Endodermal cell (in vitro differentiated cells): ENCODE data around the gene RBMXL2. TPM values are rescaled to one million over a fixed set of nuclear protein-coding genes. Genes with fewer than 3 reads are reported as not detected.

ENCODE experiments used
- DNase-seq: peaks from one replicate; pipeline ENCODE4 v3.0.0-alpha.2; 2017
- H3K27ac ChIP-seq: 2 replicates; pipeline ENCODE4 v1.5.1; 2013; ENCODE audit warnings: mild to moderate bottlenecking, low read depth, low read length, moderate library complexity
- H3K27me3 ChIP-seq: 2 replicates; pipeline ENCODE4 v1.6.1; 2013; ENCODE audit warnings: mild to moderate bottlenecking, low read length, moderate library complexity; ENCODE audit not compliant: insufficient read depth, control insufficient read depth, poor library complexity, severe bottlenecking
- H3K36me3 ChIP-seq: 2 replicates; pipeline ENCODE4 v1.7.0; 2013; ENCODE audit warnings: mild to moderate bottlenecking, low read length, moderate library complexity; ENCODE audit not compliant: control insufficient read depth, insufficient read depth
- H3K4me1 ChIP-seq: one replicate; pipeline ENCODE4 v1.7.0; 2013; ENCODE audit warnings: low read length; ENCODE audit not compliant: control insufficient read depth, insufficient read depth
- H3K4me3 ChIP-seq: 2 replicates; pipeline ENCODE4 v1.5.1; 2013; ENCODE audit warnings: mild to moderate bottlenecking, low read length, moderate library complexity
- H3K9ac ChIP-seq: 2 replicates; pipeline ENCODE4 v1.6.1; 2013; ENCODE audit warnings: mild to moderate bottlenecking, low read length, moderate library complexity; ENCODE audit not compliant: poor library complexity, severe bottlenecking; ENCODE audit errors: extremely low read depth
- H3K9me3 ChIP-seq: 2 replicates; pipeline ENCODE4 v1.6.1; 2013; ENCODE audit warnings: mild to moderate bottlenecking, low read length, moderate library complexity; ENCODE audit not compliant: control insufficient read depth
- H3K27ac Mint-ChIP-seq: 2 replicates; pipeline ENCODE4 v1.8.0; 2020; ENCODE audit warnings: mixed read lengths
- H3K27me3 Mint-ChIP-seq: 2 replicates; pipeline ENCODE4 v1.8.0; 2021; ENCODE audit warnings: mild to moderate bottlenecking, mixed read lengths; ENCODE audit not compliant: insufficient read depth
- H3K36me3 Mint-ChIP-seq: 2 replicates; pipeline ENCODE4 v1.8.0; 2020; ENCODE audit warnings: low read depth, mixed read lengths
- H3K4me1 Mint-ChIP-seq: 2 replicates; pipeline ENCODE4 v1.8.0; 2020; ENCODE audit warnings: mixed read lengths
- H3K4me3 Mint-ChIP-seq: 2 replicates; pipeline ENCODE4 v1.8.0; 2020; ENCODE audit warnings: mild to moderate bottlenecking, moderate library complexity, mixed read lengths
- H3K9me3 Mint-ChIP-seq: 2 replicates; pipeline ENCODE4 v1.8.0; 2020; ENCODE audit warnings: mild to moderate bottlenecking, mixed read lengths
- CTCF ChIP-seq: fragments of 200-600 bp; sonication (generic); conservative IDR thresholded peaks from 2 replicates; pipeline ENCODE4 v1.5.0; 2021; ENCODE audit warnings: antibody characterized with exemption, mild to moderate bottlenecking
- WGBS, 2 experiments: methylation state at CpG; one replicate each; pipeline versions ENCODE4 v1.1.5 to v1.1.7; 2013; ENCODE audit warnings: missing lambda C conversion rate in 2 of 2, mixed read lengths in 1 of 2; ENCODE audit not compliant: insufficient coverage in 1 of 2, insufficient read length in 1 of 2; 5-methylcytosine and 5-hydroxymethylcytosine counted together
- total RNA-seq, 2 donors: library from RNA; stranded (reverse); fragmentation: NEBNext Ultra II Directional in 1 of 2; extraction: Animal tissue kit (Norgen Biotek cat#: 25700) in 1 of 2; gene quantifications; 2 replicates in 1 of 2; 3 replicates in 1 of 2; pipeline ENCODE4 v1.2.1, GENCODE V29; 2021

Gene RBMXL2
- total RNA-seq, 2 donors from 2014 or later: 0.18 TPM; not detected in 1

- Mint-ChIP-seq H3K36me3 (no peaks in the 10 kb centered on the region), H3K4me1 (no peaks in the 10 kb centered on the region), H3K27ac (no peak overlapping the region), H3K9me3 (peaks cover 12% of the 10 kb centered on the region), H3K27me3 (no peaks in the 10 kb centered on the region), H3K4me3 (no peak overlapping the region)
- Histone ChIP-seq H3K4me1 (no peaks in the 10 kb centered on the region), H3K9me3 (peaks cover 12% of the 10 kb centered on the region), H3K9ac (no peak overlapping the region), H3K27ac (no peak overlapping the region), H3K27me3 (peaks cover 7% of the 10 kb centered on the region), H3K36me3 (no peaks in the 10 kb centered on the region), H3K4me3 (no peak overlapping the region)
- DNase-seq: peak; percentile 90
- TF ChIP-seq CTCF: no peak
- 89 to 90% methylated on average over 6 to 7 of the region's 7 CpGs for WGBS, 2 experiments
These were observed 9.2 kb upstream of the RBMXL2 start for GRCh38 chr11:7079545-7080135.

GRCh38 chr11:7080900-7081299 is 7.9 kb upstream of the RBMXL2 start:
- Histone ChIP-seq H3K4me1 (no peaks in the 10 kb centered on the region), H3K27ac (no peak overlapping the region), H3K27me3 (peaks cover 8% of the 10 kb centered on the region), H3K9me3 (peaks cover 12% of the 10 kb centered on the region), H3K36me3 (no peaks in the 10 kb centered on the region), H3K9ac (no peak overlapping the region), H3K4me3 (no peak overlapping the region)
- Mint-ChIP-seq H3K27me3 (no peaks in the 10 kb centered on the region), H3K4me1 (no peaks in the 10 kb centered on the region), H3K9me3 (peaks cover 12% of the 10 kb centered on the region), H3K27ac (no peak overlapping the region), H3K36me3 (no peaks in the 10 kb centered on the region), H3K4me3 (no peak overlapping the region)
- DNase-seq: no peak
- TF ChIP-seq CTCF: no peak
- WGBS, 2 experiments: 92 to 93% methylated on average over 3 to 4 of the region's 4 CpGs

GRCh38 chr11:7081441-7081840 is 7.4 kb upstream of the RBMXL2 start:
- Histone ChIP-seq H3K4me1 (no peaks in the 10 kb centered on the region), H3K9ac (no peak overlapping the region), H3K4me3 (no peak overlapping the region), H3K36me3 (no peaks in the 10 kb centered on the region), H3K27me3 (peaks cover 8% of the 10 kb centered on the region), H3K9me3 (peaks cover 12% of the 10 kb centered on the region), H3K27ac (no peak overlapping the region)
- no peak overlapping the region for H3K27ac Mint-ChIP-seq
- WGBS, 2 experiments: 89% methylated on average over 1 of the region's 1 CpG; no CpG with 5 or more reads in 1 of the 2 experiments
- no peak for DNase-seq
- H3K9me3 Mint-ChIP-seq: peaks cover 12% of the 10 kb centered on the region
- TF ChIP-seq CTCF: no peak
- no peaks in the 10 kb centered on the region for H3K27me3 Mint-ChIP-seq
- no peaks in the 10 kb centered on the region for H3K36me3 Mint-ChIP-seq
- no peak overlapping the region for H3K4me3 Mint-ChIP-seq
- no peaks in the 10 kb centered on the region for H3K4me1 Mint-ChIP-seq
